ENCODE results near the gene DPP9. TPM values are rescaled to one million over a fixed set of nuclear protein-coding genes. Genes with fewer than 3 reads are reported as not detected.
A peak's percentile ranks its signal among the peaks of the same experiment; 100 is the strongest.

Gene DPP9
- total and polyA plus RNA-seq, 2 of the 13 experiments (the other 11 are each of a cell fraction or from before 2014, with no cell fraction given) = 8.4 to 25.8 TPM

DNA sequence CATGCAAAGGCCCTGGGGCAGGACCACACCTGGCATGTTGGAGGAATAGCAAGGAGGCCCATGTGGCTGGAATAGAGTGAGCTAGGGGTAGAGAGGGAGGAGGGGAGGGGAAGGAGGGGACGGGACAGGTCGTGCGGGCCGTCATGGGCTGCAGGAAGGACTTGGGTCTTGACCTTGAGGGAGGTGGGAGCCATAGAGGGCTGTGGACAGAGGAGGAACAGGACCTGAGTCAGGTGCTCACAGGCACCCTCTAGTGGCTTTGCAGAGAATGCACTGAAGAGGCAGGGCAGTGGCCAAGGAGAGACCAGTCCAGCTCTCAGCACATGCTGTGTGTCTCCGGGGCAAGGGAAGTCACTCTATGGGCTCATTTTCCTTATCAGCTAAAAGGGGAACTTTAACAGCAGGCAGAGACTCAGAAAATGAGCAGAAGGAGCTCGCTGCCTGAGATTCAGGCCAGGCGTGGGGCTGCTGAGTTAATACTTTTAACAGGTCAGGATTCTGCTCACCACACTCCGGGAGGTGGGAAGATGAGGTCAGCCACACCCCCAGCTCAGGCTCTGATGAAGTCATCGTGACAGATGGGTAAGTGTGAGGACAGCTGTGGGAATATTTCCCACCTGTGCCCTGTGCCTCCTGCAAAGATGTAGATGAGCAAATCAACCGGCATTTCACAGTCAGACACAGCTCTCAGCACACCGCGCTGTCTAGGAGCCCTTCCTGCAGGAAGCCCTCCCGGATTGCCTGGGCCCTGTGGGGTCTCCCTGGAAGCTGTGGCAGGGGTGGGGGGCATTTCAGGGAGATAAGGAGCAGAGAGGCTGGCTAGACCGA lies 90.3 kb downstream of the DPP9 start (continued):
- TF ChIP-seq, protein P1, sequence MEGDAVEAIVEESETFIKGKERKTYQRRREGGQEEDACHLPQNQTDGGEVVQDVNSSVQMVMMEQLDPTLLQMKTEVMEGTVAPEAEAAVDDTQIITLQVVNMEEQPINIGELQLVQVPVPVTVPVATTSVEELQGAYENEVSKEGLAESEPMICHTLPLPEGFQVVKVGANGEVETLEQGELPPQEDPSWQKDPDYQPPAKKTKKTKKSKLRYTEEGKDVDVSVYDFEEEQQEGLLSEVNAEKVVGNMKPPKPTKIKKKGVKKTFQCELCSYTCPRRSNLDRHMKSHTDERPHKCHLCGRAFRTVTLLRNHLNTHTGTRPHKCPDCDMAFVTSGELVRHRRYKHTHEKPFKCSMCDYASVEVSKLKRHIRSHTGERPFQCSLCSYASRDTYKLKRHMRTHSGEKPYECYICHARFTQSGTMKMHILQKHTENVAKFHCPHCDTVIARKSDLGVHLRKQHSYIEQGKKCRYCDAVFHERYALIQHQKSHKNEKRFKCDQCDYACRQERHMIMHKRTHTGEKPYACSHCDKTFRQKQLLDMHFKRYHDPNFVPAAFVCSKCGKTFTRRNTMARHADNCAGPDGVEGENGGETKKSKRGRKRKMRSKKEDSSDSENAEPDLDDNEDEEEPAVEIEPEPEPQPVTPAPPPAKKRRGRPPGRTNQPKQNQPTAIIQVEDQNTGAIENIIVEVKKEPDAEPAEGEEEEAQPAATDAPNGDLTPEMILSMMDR (CRISPR knock-in tag; IDR thresholded peaks at IDR 0.05) = peak; percentile 91
- TF ChIP-seq HNRNPUL1 (IDR thresholded peaks at IDR 0.05; ENCODE audit: low read depth, low read length) = no peak
- TF ChIP-seq, protein P2, sequence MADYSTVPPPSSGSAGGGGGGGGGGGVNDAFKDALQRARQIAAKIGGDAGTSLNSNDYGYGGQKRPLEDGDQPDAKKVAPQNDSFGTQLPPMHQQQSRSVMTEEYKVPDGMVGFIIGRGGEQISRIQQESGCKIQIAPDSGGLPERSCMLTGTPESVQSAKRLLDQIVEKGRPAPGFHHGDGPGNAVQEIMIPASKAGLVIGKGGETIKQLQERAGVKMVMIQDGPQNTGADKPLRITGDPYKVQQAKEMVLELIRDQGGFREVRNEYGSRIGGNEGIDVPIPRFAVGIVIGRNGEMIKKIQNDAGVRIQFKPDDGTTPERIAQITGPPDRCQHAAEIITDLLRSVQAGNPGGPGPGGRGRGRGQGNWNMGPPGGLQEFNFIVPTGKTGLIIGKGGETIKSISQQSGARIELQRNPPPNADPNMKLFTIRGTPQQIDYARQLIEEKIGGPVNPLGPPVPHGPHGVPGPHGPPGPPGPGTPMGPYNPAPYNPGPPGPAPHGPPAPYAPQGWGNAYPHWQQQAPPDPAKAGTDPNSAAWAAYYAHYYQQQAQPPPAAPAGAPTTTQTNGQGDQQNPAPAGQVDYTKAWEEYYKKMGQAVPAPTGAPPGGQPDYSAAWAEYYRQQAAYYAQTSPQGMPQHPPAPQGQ (CRISPR knock-in tag; IDR thresholded peaks at IDR 0.05; ENCODE audit: borderline replicate concordance) = no peak
- no peak for TF ChIP-seq HMG20B (CRISPR knock-in tag; conservative IDR thresholded peaks at IDR 0.05)
- TF ChIP-seq, protein P3, sequence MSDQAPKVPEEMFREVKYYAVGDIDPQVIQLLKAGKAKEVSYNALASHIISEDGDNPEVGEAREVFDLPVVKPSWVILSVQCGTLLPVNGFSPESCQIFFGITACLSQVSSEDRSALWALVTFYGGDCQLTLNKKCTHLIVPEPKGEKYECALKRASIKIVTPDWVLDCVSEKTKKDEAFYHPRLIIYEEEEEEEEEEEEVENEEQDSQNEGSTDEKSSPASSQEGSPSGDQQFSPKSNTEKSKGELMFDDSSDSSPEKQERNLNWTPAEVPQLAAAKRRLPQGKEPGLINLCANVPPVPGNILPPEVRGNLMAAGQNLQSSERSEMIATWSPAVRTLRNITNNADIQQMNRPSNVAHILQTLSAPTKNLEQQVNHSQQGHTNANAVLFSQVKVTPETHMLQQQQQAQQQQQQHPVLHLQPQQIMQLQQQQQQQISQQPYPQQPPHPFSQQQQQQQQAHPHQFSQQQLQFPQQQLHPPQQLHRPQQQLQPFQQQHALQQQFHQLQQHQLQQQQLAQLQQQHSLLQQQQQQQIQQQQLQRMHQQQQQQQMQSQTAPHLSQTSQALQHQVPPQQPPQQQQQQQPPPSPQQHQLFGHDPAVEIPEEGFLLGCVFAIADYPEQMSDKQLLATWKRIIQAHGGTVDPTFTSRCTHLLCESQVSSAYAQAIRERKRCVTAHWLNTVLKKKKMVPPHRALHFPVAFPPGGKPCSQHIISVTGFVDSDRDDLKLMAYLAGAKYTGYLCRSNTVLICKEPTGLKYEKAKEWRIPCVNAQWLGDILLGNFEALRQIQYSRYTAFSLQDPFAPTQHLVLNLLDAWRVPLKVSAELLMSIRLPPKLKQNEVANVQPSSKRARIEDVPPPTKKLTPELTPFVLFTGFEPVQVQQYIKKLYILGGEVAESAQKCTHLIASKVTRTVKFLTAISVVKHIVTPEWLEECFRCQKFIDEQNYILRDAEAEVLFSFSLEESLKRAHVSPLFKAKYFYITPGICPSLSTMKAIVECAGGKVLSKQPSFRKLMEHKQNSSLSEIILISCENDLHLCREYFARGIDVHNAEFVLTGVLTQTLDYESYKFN (CRISPR knock-in tag; conservative IDR thresholded peaks at IDR 0.05) = no peak
- TF ChIP-seq ZNF510 (CRISPR knock-in tag; IDR thresholded peaks at IDR 0.05; ENCODE audit: low read depth) = no peak
- TF ChIP-seq, protein P4, sequence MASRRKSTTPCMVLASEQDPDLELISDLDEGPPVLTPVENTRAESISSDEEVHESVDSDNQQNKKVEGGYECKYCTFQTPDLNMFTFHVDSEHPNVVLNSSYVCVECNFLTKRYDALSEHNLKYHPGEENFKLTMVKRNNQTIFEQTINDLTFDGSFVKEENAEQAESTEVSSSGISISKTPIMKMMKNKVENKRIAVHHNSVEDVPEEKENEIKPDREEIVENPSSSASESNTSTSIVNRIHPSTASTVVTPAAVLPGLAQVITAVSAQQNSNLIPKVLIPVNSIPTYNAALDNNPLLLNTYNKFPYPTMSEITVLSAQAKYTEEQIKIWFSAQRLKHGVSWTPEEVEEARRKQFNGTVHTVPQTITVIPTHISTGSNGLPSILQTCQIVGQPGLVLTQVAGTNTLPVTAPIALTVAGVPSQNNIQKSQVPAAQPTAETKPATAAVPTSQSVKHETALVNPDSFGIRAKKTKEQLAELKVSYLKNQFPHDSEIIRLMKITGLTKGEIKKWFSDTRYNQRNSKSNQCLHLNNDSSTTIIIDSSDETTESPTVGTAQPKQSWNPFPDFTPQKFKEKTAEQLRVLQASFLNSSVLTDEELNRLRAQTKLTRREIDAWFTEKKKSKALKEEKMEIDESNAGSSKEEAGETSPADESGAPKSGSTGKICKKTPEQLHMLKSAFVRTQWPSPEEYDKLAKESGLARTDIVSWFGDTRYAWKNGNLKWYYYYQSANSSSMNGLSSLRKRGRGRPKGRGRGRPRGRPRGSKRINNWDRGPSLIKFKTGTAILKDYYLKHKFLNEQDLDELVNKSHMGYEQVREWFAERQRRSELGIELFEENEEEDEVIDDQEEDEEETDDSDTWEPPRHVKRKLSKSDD (CRISPR knock-in tag; IDR thresholded peaks at IDR 0.05; ENCODE audit: low read depth) = no peak
- TF ChIP-seq ZNF20 (CRISPR knock-in tag; IDR thresholded peaks at IDR 0.05) = no peak
- TF ChIP-seq CC2D1A (CRISPR knock-in tag; IDR thresholded peaks at IDR 0.05) = no peak
- no peak for TF ChIP-seq ZNF619 (CRISPR knock-in tag; IDR thresholded peaks at IDR 0.05)
- no peak for TF ChIP-seq ZSCAN21 (CRISPR knock-in tag; IDR thresholded peaks at IDR 0.05; ENCODE audit: borderline replicate concordance)
- no peak for TF ChIP-seq JARID2 (CRISPR knock-in tag; IDR thresholded peaks at IDR 0.05; ENCODE audit: insufficient replicate concordance)
- TF ChIP-seq GATAD2A (CRISPR knock-in tag; IDR thresholded peaks at IDR 0.05) = peak; percentile 63
- no peak for TF ChIP-seq NFYB (CRISPR knock-in tag; IDR thresholded peaks at IDR 0.05)
- TF ChIP-seq HNRNPL (IDR thresholded peaks at IDR 0.05; ENCODE audit: low read depth, low read length) = no peak
- TF ChIP-seq ARNT2 (CRISPR knock-in tag; IDR thresholded peaks at IDR 0.05; ENCODE audit: low read depth) = no peak
- TF ChIP-seq ZNF572 (CRISPR knock-in tag; IDR thresholded peaks at IDR 0.05) = no peak
- TF ChIP-seq SP2 (CRISPR knock-in tag; IDR thresholded peaks at IDR 0.05) = no peak
- no peak for TF ChIP-seq ZNF530 (CRISPR knock-in tag; IDR thresholded peaks at IDR 0.05; ENCODE audit: low read depth)
- TF ChIP-seq MTF1 (CRISPR knock-in tag; IDR thresholded peaks at IDR 0.05) = no peak
